Ovary (tissue), 3 donors: ENCODE results near the gene TBCE.

Source experiments
- CTCF ChIP-seq, 3 donors: fragments of 450-650 bp in 2 of 3; fragments of 200-600 bp in 1 of 3; IDR thresholded peaks; one replicate each; pipeline versions ENCODE4 v1.5.1 to v1.8.0; 2016 to 2022; ENCODE audit warnings: antibody characterized with exemption in 3 of 3, mild to moderate bottlenecking in 1 of 3
- EP300 ChIP-seq: sonication (generic); formaldehyde crosslinking; IDR thresholded peaks from one replicate; pipeline ENCODE4 v1.6.1; 2017; ENCODE audit warnings: antibody characterized with exemption
- POLR2A ChIP-seq: fragments of 450-650 bp; IDR thresholded peaks from one replicate; pipeline ENCODE4 v1.6.1; 2017; ENCODE audit warnings: antibody characterized with exemption, mild to moderate bottlenecking, moderate library complexity
- donor health status: DM: no; HTN: no; CAD: no.

- TF ChIP-seq CTCF (IDR thresholded peaks at IDR 0.05) (no peak), POLR2A (no peak), EP300 (no peak)
Measured at GRCh38 chr1:235324296-235324695, 42.9 kb upstream of the TBCE start.
